Progenitor cell of endocrine pancreas (in vitro differentiated cells): ENCODE measurements around the gene TAPBPL. TPM values are rescaled to one million over a fixed set of nuclear protein-coding genes. Genes with fewer than 3 reads are reported as not detected.

Source experiments
- DNase-seq: peaks from one replicate; pipeline ENCODE4 v3.0.0; 2021; ENCODE audit warnings: low spot score; ENCODE audit not compliant: unreplicated experiment
- H3K27ac Mint-ChIP-seq: 2 replicates; pipeline ENCODE4 v1.8.0; 2021; ENCODE audit warnings: mild to moderate bottlenecking, moderate library complexity, mixed read lengths
- H3K27me3 Mint-ChIP-seq: 2 replicates; pipeline ENCODE4 v1.8.0; 2021; ENCODE audit warnings: mixed read lengths
- H3K36me3 Mint-ChIP-seq: 2 replicates; pipeline ENCODE4 v1.8.0; 2022; ENCODE audit warnings: mixed read lengths; ENCODE audit not compliant: insufficient read depth
- H3K4me1 Mint-ChIP-seq: 2 replicates; pipeline ENCODE4 v1.8.0; 2021; ENCODE audit warnings: low read depth, mixed read lengths
- H3K4me3 Mint-ChIP-seq: 2 replicates; pipeline ENCODE4 v1.8.0; 2021; ENCODE audit warnings: low read depth, mild to moderate bottlenecking, moderate library complexity, mixed read lengths
- H3K9me3 Mint-ChIP-seq: 2 replicates; pipeline ENCODE4 v1.8.0; 2021; ENCODE audit warnings: low read depth, mixed read lengths
- total RNA-seq: library from RNA; stranded (reverse); gene quantifications from 2 replicates; pipeline ENCODE4 v1.2.1, GENCODE V29; 2021
- TF ChIP-seq, protein P1 (sequence below): fragments of 200-600 bp; sonication (generic); IDR thresholded peaks from one replicate; pipeline ENCODE4 v1.5.0; 2021; ENCODE audit warnings: antibody characterized with exemption, mild to moderate bottlenecking; ENCODE audit not compliant: unreplicated experiment

The TAPBPL gene
- total RNA-seq, 1 donor from 2014 or later = 2.4 TPM

DNA sequence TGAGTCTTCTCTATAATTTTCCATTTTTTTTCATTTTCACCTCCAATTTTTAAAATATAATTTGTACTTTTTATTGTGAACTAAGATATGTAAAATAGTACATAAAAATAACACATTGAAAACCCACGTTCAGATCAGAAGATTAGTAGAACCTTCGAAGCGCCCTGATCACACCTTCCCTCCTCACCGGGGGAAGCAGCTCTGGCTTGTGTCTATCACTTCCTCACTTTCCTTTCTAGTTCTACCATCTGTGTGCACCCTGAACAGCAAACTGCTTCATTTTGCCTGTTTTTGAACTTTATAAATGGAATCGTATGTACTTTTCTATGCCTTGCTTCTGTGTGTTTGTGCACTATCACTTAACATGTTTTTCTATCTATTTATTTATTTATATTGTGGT, 18.9 kb upstream of the TAPBPL start:
- Mint-ChIP-seq H3K36me3 (no peaks in the 10 kb centered on the region), H3K27ac (no peak overlapping the region), H3K4me3 (no peak overlapping the region), H3K9me3 (no peaks in the 10 kb centered on the region), H3K4me1 (peaks cover 2% of the 10 kb centered on the region), H3K27me3 (peaks cover 33% of the 10 kb centered on the region)
- TF ChIP-seq, protein P1, sequence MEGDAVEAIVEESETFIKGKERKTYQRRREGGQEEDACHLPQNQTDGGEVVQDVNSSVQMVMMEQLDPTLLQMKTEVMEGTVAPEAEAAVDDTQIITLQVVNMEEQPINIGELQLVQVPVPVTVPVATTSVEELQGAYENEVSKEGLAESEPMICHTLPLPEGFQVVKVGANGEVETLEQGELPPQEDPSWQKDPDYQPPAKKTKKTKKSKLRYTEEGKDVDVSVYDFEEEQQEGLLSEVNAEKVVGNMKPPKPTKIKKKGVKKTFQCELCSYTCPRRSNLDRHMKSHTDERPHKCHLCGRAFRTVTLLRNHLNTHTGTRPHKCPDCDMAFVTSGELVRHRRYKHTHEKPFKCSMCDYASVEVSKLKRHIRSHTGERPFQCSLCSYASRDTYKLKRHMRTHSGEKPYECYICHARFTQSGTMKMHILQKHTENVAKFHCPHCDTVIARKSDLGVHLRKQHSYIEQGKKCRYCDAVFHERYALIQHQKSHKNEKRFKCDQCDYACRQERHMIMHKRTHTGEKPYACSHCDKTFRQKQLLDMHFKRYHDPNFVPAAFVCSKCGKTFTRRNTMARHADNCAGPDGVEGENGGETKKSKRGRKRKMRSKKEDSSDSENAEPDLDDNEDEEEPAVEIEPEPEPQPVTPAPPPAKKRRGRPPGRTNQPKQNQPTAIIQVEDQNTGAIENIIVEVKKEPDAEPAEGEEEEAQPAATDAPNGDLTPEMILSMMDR = no peak
- no peak for DNase-seq

DNA sequence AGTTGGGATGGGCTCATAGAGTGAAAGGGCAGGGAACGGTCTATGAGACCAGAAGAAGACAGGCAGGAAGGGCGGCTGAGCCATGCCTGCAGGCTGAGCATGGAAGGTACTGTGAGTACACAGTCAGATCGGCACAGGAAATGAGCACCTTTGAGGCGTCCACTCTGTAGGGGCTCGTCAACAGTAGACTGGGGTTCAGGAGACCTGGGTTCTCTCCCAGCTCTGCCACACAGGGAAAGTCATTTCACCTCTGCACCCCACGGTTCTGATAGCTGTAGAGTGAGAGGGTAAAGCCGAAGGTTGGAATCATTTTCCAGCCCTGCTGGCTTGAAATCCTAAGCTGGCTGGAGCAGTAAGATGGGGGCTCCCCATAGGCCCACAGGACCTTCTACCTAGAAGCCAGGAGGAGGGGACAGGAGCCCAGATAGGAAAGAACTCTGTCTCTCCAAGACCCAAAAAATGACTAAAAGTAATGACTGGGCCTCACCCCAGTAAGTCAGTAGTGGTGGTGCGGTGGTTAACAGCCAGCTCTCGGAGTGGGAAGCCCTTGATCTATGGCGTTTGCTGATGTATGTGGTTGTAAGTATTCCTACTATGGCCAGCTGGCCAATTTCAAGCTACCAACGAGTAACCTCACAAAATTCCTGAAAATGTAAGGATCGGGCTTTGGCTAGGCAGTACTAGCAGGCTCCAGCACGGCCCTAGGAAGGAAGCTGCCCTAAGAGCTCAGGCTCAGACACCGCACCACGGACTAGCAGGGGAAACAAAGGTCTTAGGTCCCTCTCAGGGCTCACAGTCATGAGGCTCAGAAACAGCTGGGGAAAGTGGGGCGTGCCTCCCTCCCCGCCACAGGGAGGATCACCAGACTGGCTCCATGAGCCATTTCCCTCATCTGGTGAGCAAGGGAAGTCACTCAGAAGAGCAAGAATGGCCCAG, 17.4 kb upstream of the TAPBPL start:
- no peak overlapping the region for H3K4me3 Mint-ChIP-seq
- H3K36me3 Mint-ChIP-seq = no peaks in the 10 kb centered on the region
- DNase-seq = no peak
- H3K27me3 Mint-ChIP-seq = peaks cover 33% of the 10 kb centered on the region
- H3K4me1 Mint-ChIP-seq = peaks cover 2% of the 10 kb centered on the region
- TF ChIP-seq, protein P1 = no peak
- no peak overlapping the region for H3K27ac Mint-ChIP-seq
- no peaks in the 10 kb centered on the region for H3K9me3 Mint-ChIP-seq

DNA sequence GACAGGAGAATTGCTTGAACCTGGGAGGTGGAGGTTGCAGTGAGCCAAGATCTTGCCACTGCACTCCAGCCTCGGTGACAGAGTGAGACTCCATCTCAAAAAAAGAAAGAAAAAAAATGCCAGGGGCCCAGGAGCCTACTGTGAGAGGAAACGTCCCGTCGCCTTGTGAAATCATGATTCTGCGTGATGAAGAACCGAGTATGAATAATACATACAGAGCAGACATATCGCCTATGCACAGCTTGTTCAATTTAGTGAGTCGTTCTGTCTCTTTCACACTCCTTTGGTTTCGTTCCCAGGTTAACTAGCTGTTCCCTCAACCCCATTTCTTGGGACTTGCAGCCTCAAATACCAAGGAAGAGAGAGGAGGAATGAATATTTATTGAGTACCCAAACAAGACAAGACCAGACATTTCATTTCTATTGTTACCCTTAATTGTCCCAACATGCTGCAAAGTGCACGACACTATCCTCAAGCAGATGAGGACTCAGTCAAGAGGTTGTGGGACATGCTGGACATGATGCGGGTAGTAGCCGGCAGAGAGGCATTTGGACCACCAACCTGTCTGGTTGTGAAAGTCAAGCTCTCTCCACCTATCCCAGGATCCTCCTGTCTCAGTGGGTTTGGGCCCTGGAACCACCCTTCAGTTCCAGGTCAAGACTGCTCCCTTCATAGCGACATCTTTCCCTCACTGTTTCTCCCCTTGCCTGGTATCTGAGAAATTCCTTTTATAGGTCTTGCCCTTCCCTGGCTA, 15.7 kb upstream of the TAPBPL start:
- H3K9me3 Mint-ChIP-seq = no peaks in the 10 kb centered on the region
- no peak overlapping the region for H3K27ac Mint-ChIP-seq
- no peaks in the 10 kb centered on the region for H3K36me3 Mint-ChIP-seq
- H3K27me3 Mint-ChIP-seq = peaks cover 22% of the 10 kb centered on the region
- DNase-seq = no peak
- no peak overlapping the region for H3K4me3 Mint-ChIP-seq
- no peaks in the 10 kb centered on the region for H3K4me1 Mint-ChIP-seq
- TF ChIP-seq, protein P1 = no peak

DNA sequence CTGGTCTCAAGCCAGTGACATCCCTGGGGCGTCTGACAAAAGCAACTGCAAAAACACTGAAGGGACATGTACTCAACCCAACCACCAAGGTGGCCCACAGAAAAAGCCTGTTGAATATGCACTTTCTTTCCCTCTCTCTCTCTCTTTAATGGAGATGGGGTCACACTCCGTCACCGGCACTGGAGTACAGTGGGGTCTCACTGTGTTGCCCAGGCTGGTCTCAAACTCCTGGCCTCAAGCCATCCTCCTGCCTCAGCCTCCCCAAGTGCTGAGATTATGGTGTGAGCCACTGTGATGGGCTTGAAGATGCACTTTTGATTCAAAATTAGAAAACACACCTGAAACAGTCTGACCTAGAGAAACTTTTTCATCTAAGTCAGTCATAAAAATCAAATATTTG, 14.3 kb upstream of the TAPBPL start:
- no peaks in the 10 kb centered on the region for H3K9me3 Mint-ChIP-seq
- DNase-seq = no peak
- H3K4me1 Mint-ChIP-seq = no peaks in the 10 kb centered on the region
- H3K27ac Mint-ChIP-seq = no peak overlapping the region
- TF ChIP-seq, protein P1 = no peak
- peaks cover 18% of the 10 kb centered on the region for H3K27me3 Mint-ChIP-seq
- no peaks in the 10 kb centered on the region for H3K36me3 Mint-ChIP-seq
- no peak overlapping the region for H3K4me3 Mint-ChIP-seq

DNA sequence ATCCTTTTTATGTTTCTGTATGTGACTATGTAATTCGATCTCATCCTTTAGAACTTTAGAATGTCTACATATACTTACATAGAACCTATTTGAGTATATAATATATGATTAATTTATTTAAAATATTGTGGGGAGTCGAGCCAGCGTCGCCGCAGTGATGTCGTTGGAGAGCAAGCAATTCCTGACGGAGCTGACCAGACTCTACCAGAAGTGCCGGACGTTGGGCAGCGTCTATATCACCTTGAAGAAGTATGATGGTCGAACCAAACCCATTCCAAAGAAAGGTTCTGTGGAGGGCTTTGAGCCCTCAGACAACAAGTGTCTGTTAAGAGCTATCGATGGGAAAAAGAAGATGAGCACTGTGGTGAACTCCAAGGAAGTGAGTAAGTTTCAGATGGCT, 13.5 kb upstream of the TAPBPL start:
- Mint-ChIP-seq H3K27me3 (peaks cover 13% of the 10 kb centered on the region), H3K9me3 (no peaks in the 10 kb centered on the region), H3K36me3 (no peaks in the 10 kb centered on the region), H3K27ac (no peak overlapping the region), H3K4me1 (no peaks in the 10 kb centered on the region), H3K4me3 (no peak overlapping the region)
- DNase-seq = no peak
- TF ChIP-seq, protein P1 = no peak
